Measurements from ENCODE around the gene RBMS1.

Gene RBMS1

DNA sequence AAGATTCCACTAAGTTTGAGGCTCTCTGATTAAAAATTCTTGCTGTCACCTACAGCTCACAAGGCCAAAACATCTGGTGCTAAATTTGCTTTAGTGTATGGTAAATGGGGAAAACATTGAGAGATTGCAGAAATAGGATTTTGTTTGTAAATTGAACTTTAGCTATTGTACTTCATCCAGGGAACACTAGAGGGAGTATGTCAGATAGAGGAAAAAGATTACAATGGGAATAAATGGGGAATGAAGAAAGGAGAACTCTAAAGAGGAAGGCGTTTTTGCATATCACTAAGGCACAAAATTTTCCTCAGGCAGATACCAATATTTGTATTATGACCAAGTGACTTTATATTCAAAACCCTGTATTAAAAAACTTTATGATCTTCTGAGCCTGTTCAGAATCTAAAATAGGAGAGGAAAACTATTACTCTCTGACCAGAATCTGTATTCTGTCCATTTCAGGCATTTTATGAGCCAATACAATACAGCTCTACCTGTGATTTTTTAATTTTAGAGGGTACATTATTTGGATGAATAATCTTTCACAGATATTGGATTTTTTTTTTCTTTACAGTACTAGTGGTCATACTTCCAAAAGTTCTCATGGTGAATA is 241.2 kb downstream of the RBMS1 start:
- DNase-seq (ENCODE audit: low read depth) = no peak

DNA sequence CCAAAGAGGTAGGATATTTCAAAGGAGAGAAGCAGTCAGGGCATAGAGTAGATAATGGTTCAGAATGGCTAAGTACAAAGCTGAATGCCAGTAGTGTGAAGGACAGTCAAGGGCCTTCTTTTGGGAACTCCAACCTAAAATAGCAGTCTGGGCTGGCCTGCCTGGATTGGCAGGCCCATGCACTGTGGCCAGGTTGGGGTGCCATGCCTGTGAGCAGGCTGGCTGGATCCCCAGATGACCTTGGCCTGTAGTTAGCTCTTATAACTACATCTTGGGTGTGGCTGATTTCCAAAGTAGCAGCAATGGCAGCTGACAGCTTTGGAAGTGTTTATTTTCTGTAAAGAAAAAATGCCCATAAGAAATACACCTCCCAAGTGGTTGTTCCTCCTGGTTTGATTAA is 242.0 kb downstream of the RBMS1 start:
- no peak for DNase-seq (ENCODE audit: low read depth)

DNA sequence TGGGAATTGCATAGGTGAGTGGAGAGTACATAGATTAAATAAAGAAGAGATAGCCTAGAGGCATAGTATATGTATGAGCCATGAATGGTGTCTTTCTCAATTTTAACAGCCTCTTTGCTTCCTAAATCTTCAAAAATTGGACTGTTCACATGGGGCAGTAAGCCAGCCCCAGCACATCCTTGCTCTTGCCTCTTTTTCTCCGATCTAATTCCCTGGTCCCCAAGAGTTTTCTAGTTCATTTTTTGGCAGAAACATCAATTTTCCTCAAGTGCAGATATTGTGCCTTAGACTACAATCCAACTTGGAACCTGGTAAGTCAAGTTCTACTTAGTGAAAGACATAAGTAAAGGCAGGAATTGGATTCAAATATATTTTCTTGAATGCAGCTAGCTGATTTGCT is 243.7 kb downstream of the RBMS1 start:
- no peak for DNase-seq (ENCODE audit: low read depth)

DNA sequence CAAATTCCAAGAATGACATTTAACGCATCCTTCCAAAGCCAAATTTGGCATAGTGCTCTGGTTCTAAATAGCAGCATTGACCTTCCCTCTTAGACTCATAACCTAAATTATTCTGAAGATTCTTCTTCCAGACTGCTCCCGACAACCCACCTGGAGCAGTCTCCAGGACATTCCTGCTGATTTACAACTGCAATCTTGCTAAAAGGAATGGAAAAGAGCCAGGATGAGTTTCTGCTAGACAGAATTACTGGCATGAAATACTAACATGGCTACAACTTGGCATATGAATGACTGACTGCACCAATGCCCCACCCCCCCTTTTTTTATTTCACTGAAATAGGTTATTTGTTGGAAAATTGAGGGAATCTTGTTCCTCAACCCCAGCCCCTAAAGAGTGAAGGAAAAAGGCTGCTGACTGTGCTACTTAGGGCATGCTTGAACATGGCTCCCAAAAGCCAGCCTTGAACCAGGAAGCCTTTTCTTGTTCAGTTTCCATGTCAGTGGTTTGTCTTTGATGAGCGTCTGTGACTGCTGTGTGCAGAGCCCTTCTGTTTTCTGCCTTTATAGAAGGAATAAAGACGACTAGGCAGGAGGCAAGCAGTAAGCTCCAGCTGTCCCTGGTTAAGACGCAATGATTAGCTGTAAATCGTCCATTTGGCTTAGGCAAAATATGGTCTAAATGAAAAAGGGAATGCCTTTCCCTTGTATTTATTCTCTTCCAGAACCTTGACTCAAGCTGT is 246.1 kb downstream of the RBMS1 start:
- DNase-seq (ENCODE audit: low read depth) = no peak

DNA sequence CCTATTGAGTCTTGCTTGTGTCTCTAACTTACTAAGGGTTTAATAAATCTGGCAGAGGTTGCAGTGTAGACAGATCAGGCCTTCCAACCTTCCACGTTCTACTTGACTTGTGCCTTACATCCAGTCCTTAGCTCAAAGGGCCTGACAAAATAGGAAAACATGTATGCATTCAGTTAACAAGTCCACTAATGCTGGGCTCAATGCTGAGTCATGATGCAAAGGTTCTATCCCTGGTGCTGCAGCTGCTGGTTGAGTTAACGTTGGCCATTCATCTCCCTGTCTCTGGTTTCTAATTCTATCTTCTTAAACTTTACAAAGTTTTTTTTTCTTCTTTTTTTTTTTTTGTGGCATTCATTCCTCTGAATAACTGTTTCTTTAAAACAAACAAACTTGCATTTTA is 247.3 kb downstream of the RBMS1 start:
- DNase-seq (ENCODE audit: low read depth) = no peak

DNA sequence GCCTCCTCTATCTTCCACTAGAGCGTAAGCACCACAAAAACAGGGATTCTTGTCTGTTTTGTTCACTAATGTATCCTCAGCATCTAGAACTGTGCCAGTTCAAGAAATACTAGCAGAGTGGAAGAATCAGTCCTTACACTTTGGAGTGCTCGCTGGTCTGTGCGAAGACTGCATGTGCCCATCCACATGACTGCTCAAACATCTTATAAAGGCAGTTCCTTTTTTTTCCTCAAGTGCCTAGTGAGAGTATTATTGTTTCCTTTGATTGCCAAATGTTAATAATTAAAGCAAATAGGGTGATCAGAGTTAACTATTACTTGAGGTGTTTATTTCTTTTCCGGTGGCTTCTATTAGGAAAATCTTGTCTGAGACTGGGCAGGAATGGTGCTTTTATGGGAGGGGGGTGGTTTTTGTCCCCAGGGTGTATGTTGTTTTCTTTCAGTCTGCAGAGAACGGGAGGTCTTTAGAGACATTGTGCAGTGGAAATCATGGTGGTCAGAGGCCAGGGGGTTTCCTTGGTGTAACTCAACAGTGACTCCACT is 247.9 kb downstream of the RBMS1 start:
- no peak for DNase-seq (ENCODE audit: low read depth)

DNA sequence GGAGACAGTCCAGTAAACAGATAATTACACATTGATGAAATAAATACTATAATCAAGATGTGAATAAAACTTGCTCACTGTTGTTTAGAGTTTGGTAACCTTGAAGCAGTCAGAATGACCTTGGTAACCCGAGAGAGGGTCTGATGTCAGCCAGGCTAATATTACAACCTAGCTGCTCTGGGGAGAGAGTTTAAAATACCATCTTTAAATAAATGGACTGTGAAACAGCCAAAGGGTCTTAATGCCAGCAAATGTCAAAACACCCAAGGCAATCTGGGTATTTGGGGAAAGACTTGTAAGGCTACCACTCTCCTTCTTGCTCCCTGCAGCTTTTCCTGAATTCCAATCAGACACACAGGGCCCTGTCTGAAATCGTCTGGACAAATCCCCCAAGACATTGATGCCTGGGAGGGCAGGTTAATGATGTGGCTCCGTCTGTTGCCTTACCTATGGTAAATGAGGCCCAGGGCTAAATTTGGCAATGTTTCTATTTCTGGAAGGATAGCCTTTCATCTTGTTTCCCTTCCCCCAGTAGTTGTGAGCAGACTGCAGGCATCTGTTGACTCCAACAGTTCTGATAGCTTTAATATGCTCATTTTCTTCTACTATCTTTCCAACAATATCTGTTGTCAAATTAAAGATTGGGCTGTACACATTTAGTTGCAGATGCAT is 250.6 kb downstream of the RBMS1 start:
- DNase-seq (ENCODE audit: low read depth) = no peak

DNA sequence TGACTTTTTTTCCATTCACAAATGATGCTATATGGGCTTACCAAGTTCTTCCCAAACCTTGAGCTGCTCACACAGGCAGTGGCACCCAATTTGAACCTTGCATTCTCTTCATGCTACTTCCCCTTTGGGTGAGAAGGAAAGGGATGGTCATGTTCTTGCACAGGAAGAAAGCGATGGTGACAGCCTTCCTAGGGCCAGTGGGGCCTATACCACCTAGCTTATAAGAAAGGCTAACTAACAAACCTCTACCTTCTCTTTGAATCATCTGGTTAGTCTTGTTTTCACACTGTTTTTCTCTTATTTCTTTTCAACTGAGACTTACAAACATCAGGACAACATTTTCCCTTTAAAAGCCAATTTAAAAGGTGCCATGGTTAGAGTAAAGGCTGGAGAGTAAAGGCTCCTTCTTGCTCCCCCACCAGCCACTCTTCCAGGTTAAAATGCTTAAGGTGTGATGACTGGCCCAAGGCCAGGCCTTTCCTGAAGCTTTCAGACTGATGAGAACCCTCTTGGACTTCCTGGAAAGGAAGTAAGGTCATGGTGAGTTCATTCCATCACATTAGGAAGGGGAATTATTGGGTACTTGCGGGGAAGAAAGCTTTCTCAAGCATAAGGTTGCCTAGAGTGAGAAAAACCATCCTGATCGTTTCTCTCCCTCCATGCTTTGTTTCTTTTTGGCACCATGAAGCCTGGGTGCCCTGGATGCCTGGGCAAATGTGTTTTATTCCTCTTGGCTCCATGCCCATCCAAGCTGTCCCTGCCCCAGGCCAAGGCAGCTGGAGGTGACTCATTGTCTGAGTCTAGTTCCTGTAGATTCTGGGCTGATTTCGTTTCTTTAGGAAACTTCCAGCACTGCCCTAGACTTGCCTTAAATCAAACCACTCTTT is 252.1 kb downstream of the RBMS1 start:
- peak; percentile 64 for DNase-seq (ENCODE audit: low read depth)

DNA sequence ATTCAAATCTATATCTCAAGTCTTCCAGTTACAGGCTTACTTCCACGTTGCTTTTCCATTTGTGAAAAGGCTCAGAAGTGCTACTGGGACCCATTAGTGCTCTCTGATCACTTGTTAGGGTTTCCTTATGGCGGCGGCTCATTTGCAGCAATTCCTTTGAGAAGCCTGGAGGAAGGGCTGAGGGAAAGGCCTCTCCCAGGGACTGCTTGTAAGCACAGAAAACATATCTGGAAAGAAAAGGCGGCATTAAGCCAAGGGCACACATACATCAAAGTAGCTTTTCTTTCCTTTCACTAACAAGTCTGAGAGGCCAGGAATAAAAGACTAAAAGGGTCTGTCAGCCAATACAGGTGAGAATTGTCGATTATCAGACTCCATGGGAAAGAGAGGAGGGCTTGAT is 254.2 kb downstream of the RBMS1 start:
- no peak for DNase-seq (ENCODE audit: low read depth)

DNA sequence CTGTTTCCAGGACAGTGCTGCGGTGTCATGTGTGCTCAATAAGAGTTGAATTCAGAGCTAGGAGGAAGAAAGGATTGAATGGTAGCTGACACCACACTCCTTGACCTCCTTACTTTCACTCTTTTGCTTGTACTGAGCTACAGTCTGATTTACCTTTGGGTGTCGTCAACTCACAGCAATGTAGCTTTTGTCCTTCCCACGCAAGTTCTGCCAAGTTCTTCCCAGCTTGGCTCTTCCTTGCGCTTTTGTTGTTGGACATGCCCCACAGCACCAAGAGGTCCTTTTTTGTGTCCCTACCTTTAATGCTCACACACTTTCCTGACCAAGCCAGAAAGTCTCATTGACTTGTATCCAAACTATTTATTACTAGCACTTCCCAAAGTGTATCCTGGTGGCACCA is 255.2 kb downstream of the RBMS1 start:
- DNase-seq (ENCODE audit: low read depth) = no peak

DNA sequence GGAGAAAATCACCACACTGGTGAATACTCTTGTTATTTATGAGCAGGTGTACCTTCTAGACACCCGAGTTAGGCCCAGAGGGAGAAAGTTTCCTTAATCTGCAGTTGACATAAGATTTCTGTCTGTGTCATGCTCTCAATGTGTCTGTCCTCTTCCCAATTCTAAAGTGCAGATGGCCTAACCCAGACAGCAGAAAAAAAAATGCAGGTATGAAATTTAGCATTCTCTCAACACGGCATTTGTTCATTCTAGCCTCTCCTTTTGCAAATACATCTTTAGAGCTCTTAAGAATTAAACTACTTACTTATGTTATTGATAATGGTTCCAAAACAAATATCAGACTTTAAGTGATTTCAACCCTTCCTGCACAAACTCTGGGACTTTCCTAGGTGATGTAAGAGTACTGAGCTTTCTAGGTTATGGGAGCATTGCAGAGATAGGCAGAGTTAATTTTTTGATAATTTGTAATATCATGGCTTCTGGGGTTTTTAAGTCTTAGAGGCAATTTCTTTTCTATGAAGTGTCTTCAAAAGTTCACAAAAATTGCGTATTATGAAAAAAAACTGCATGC is 260.6 kb downstream of the RBMS1 start:
- DNase-seq (ENCODE audit: low read depth) = no peak

DNA sequence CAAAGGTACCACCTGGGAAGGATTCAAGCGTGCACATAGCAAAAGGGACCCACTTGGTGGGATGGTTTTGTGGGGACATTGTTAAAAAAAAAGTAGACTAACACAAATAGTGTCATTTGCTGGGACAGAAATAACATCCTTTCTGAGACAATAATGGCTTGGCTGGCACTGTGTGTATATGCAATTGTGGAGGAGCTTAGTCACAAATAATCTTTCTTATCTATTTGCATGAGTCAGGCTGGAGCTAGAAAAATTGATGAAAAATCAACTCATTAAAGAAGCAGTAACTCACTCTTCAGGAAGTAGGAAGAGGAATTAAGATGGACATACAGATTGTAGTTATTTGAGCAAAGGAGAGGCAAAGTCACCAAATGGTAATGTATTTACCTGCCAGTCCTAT is 264.0 kb downstream of the RBMS1 start:
- DNase-seq (ENCODE audit: low read depth) = no peak

DNA sequence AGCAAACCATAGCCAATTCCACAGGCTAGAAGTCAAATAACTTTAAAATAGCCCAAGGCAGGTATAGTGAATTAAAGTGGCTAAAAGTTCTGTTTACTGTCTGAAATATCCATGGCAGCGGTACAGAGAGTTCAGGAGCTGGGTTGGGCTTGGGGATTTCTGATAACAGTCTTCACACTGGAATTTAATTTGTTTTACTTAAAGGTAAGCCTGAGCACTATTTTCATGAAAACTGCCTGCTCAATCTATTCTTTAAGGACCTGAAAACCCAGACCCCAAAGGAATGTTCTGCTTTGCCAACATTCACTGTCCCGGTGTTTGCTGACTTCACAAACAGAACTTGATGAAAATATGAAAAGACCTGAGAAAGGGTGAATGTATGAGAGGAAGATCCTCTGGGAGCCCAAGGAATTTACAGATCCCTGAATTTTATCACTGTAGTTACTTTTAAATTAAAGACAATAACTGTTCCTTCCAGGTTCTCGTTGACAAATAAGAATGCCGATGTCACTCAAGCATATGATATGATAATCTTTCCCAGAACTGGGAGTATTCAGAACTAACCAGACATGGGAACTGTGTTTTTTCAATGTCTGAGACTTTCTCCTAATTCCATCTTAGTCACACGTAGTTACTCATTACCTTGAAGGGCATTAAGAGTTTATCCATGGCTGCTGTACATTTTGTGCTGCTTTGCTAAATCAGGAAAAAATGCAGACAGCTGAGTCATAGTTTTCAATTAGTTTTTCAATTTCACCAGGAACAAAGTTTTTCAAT is 265.3 kb downstream of the RBMS1 start:
- peak; percentile 76 for DNase-seq (ENCODE audit: low read depth)

DNA sequence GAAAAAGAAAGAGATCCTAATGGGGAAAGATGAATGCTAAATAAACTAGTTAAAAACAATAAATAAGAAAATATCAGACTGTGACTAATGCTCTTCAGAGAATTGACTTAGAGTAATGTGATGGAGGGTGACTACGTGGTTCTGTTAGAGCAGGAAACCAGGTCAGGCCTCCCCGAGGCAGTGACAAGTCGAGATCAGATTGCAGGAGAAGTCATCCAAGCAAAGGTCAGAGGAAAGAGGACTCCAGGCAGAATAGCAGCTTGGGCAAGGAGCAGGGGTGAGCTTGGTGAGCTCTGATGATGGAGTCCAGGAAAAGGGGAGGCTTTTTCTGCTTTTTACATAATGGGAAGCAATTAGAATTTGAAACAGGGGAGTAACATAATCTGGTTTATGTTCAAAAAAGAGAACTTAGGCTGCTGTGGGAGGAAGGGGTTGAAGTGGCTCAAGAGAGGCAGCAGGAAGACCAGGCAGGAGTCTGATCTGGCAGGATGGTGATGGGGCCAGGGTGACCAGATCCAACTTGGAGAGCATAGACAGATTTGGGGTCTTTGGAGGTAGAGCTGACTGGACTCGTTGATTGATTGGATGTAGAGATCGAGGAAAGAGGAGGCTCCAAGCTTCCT is 266.2 kb downstream of the RBMS1 start:
- DNase-seq (ENCODE audit: low read depth) = peak; percentile 65

DNA sequence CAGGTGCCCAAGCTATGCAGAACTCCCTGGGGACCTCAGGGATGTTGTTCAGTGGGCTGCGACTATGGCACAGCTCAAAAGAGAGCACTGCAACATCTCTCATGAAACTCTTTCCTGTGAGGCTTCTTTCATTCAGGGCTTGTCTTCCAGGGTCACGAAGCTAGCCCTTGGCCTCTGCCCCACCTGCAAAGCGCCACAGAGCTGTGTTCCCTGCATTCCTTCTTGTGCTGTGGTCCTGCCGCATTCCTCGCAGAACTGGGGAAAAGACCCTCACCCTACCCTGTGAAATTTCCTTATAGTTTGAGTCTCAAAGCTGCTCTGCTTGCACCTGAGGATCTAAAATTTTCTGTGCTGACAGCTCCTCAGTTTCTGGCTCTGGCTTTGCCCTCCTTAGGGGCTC is 267.2 kb downstream of the RBMS1 start:
- no peak for DNase-seq (ENCODE audit: low read depth)

DNA sequence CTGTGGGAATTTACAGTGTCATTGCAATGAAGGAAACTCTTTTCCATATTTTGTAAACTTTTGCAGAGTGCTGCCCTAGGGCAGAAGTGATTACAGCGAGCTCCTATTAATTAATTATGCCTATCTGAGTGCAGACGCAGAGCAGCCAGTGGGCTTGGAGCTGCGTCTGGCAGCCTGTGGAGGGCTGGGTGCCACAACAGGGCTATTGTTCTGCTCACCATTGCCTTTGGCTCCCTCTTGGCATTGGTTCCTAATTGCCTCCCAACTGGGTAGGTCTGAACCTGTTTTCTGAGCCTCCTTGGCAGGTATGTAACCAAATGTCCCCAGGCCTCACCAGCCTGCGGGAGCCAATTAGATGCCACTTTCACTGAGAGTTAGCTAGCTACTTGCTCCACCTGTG is 267.9 kb downstream of the RBMS1 start:
- no peak for DNase-seq (ENCODE audit: low read depth)

DNA sequence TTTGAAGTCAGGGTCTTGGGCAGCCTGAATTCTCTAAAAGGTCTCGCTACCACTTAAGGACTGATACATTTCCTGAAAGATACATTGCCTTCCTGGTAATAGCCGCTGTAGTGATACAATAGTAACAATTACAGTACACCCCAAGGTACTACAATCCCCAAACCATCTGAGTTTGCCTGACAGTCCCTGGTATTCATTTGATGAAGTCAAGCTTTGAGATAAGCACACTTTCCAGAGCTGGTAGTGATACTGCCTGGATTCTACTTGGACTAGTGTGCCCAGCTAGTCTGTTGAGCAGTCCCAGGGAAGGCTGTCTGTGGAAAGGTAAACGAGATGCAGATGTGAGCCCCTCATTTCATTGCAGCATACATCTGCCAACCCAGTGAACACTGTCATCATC is 269.1 kb downstream of the RBMS1 start:
- DNase-seq (ENCODE audit: low read depth) = no peak

DNA sequence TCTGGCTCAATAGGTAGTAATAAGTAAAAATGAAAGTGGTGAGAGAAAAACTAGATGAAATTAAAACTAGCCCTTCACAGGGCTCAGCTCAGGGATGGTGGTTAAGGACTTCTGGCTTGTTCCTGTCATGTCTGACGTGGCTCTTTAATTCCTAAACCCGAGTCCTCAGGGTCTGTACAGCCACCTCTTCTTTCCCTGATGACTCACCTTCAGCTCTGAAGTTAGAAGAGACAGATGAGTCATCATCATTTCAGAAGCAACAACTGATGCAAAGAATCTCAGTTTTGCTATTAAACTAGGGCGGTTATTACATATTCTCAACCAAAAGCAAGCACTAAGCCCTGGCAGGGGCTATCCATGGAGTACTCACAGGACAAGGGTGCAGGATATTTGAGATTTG is 269.5 kb downstream of the RBMS1 start:
- peak; percentile 93 for DNase-seq (ENCODE audit: low read depth)

DNA sequence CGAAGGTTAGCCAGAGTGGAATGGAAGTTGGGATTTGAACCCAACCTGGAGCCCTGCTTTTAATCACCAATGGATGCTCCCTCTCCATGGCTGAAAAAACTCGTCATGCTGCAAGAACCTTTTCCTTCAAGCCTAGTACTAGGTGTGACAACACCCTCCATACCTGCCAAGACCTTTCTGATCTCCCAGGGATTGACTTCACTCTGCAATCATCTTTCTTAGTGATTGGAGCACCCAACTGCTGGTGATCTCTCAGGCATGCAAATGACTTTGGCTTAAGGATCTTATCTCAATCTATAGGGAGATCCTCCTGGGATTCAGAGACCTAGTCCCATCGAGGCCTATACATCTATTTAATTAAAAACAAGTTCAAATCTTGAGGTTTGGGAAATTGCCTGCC is 270.0 kb downstream of the RBMS1 start:
- no peak for DNase-seq (ENCODE audit: low read depth)

DNA sequence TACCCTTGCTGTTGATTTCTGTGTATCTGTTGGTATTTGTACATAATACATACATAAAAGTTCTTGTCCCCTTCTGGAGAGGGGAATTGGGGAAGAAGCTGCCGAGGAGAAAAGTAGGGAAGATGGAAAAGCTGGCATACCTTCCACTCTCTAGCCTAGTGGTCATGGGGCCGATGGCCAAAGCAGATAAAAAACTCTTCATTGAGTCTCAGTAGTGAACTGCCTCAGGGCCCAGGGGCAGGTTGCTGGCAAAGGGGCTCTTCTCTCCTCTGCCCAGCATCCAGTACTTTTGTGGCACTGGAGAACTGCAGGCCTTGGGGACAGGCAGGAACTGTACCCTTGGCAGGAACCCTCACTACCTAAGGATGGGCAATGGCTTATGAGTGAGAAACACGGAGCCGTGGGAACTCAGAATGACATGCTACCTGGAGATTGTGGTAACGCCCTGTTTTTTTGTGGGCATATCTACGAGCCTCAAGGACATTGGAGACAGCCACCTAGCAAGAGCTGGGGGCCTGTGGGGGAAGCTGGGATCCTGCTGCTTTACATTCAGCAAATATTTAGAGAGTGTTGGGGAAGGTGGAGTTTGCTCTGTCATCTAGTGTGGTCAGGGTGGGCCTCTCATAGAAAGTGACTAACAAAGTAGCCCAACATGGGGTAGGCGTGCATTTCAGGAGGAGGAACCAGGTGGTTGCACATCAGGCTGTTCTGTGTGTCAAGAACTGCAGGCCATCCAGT is 270.9 kb downstream of the RBMS1 start:
- DNase-seq (ENCODE audit: low read depth) = no peak
